CD8-positive, alpha-beta memory T cell (primary cell): ENCODE measurements around the gene TOMM40L. TPM values are rescaled to one million over a fixed set of nuclear protein-coding genes. Genes with fewer than 3 reads are reported as not detected.

Experiments used
- CTCF ChIA-PET: fragments of 350-600 bp; sonication (Branson Sonifier 250); formaldehyde crosslinking; loops from one replicate; lab custom pipeline; 2021; ENCODE audit warnings: antibody characterized with exemption; lab: Charles Lee
- POLR2A ChIA-PET: fragments of 350-600 bp; sonication (Branson Sonifier 250); formaldehyde crosslinking; loops from one replicate; lab custom pipeline; 2021; ENCODE audit warnings: antibody characterized with exemption; lab: Charles Lee
- DNase-seq, 5 donors: peaks; one replicate each; pipeline versions ENCODE4 v3.0.0 to v3.0.0-alpha.2; 2020 to 2022; ENCODE audit warnings: mixed read lengths in 1 of 5
- H3K27ac ChIP-seq: one replicate; pipeline ENCODE4 v1.7.0; 2013; ENCODE audit warnings: low read depth, mild to moderate bottlenecking, low read length, moderate library complexity
- H3K27me3 ChIP-seq: 2 replicates; pipeline ENCODE4 v1.7.0; 2013; ENCODE audit warnings: low read length, mild to moderate bottlenecking; ENCODE audit not compliant: insufficient read depth, poor library complexity, severe bottlenecking
- H3K36me3 ChIP-seq: 2 replicates; pipeline ENCODE4 v1.7.0; 2013; ENCODE audit warnings: mild to moderate bottlenecking, low read length, moderate library complexity; ENCODE audit not compliant: insufficient read depth
- H3K4me1 ChIP-seq: 2 replicates; pipeline ENCODE4 v1.7.0; 2013; ENCODE audit warnings: mild to moderate bottlenecking, low read length, moderate library complexity; ENCODE audit not compliant: insufficient read depth
- H3K4me3 ChIP-seq: 2 replicates; pipeline ENCODE4 v1.7.0; 2013; ENCODE audit warnings: mild to moderate bottlenecking, low read length
- H3K9me3 ChIP-seq: 2 replicates; pipeline ENCODE4 v1.7.0; 2013; ENCODE audit warnings: mild to moderate bottlenecking, low read length
- H3K27ac Mint-ChIP-seq, 8 donors: one replicate each; pipeline ENCODE4 v1.8.0; 2020 to 2021; ENCODE audit warnings: mixed read lengths in 8 of 8, mild to moderate bottlenecking in 6 of 8, inconsistent platforms in 3 of 8, moderate library complexity in 3 of 8
- H3K27me3 Mint-ChIP-seq, 2 donors: one replicate each; pipeline ENCODE4 v1.8.0; 2020 to 2021; ENCODE audit warnings: mixed read lengths in 2 of 2, mild to moderate bottlenecking in 1 of 2, moderate library complexity in 1 of 2
- H3K36me3 Mint-ChIP-seq, 3 donors: one replicate each; pipeline ENCODE4 v1.8.0; 2020 to 2021; ENCODE audit warnings: mixed read lengths in 3 of 3, inconsistent platforms in 1 of 3, mild to moderate bottlenecking in 1 of 3
- H3K4me1 Mint-ChIP-seq, 3 donors: one replicate each; pipeline ENCODE4 v1.8.0; 2020 to 2021; ENCODE audit warnings: mixed read lengths in 3 of 3, inconsistent platforms in 1 of 3, mild to moderate bottlenecking in 1 of 3
- H3K4me3 Mint-ChIP-seq, 7 donors: one replicate each; pipeline ENCODE4 v1.8.0; 2020 to 2021; ENCODE audit warnings: mixed read lengths in 7 of 7, mild to moderate bottlenecking in 6 of 7, moderate library complexity in 4 of 7, inconsistent platforms in 2 of 7
- H3K9me3 Mint-ChIP-seq, 5 donors: one replicate each; pipeline ENCODE4 v1.8.0; 2020 to 2022; ENCODE audit warnings: mixed read lengths in 5 of 5, mild to moderate bottlenecking in 3 of 5, moderate library complexity in 2 of 5, inconsistent platforms in 1 of 5
- polyA plus RNA-seq: library from polyadenylated mRNA; unstranded; fragments of 300-500 nt; fragmentation: Illumina TruSeq; gene quantifications from one replicate; pipeline ENCODE4 v1.2.3, GENCODE V29; 2021
- total RNA-seq, 2 experiments: library from RNA; stranded (reverse); gene quantifications; one replicate each; pipeline ENCODE4 v1.2.3, GENCODE V29; 2021

Gene TOMM40L
- total and polyA plus RNA-seq, 3 experiments from 2014 or later: 6.9 to 26.1 (median 24.7) TPM

DNA sequence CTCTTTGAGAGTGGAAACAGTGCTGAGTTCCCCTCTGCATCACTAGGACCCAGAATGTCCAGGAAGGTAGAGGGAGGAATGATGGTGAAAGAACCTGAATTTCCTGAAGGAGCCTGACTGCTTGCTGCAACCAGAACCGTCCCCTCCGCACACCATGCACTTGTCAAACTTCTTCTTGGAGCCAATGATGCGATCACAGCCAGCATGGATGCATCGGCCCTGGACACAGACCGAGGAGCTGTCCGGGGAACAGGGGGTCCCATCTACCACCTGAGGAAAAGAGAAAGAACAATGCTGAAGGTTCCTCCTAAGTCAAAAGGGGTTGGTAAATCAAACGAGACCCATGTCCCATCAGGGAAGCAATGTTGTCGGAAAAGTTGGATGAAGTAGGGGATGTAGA lies 33.9 kb upstream of the TOMM40L start:
- peaks cover 46 to 69% (median 53%) of the 10 kb centered on the region in 3 donors for H3K4me1 Mint-ChIP-seq
- ChIA-PET POLR2A (interaction anchor here (0.6 to 2.3 kb wide), 4 partner anchors 10 to 39 kb away, joined by 3 to 11 read pairs (median 6); partner anchors contain the start of gene NDUFS2), CTCF (interaction anchor here (1.0 to 5.0 kb wide), 17 partner anchors 10 to 208 kb away, joined by 3 to 71 read pairs (median 9); partner anchors contain the start of genes APOA2, B4GALT3, DEDD and FCER1G)
- no peak overlapping the region for H3K27ac ChIP-seq
- H3K27me3 Mint-ChIP-seq: peaks cover 0 to 3% of the 10 kb centered on the region in 2 donors
- no peak for DNase-seq
- no peak overlapping the region for H3K4me3 Mint-ChIP-seq
- peaks cover 0 to 2% (median 0%) of the 10 kb centered on the region in 3 donors for H3K36me3 Mint-ChIP-seq
- H3K27ac Mint-ChIP-seq: peak overlapping the region in 3 of 8 donors; percentile 54 to 76 (median 66)
- H3K4me1 ChIP-seq: peaks cover 56% of the 10 kb centered on the region
- no peaks in the 10 kb centered on the region for H3K9me3 ChIP-seq
- no peaks in the 10 kb centered on the region for H3K9me3 Mint-ChIP-seq
- no peaks in the 10 kb centered on the region for H3K36me3 ChIP-seq
- no peak overlapping the region for H3K4me3 ChIP-seq
- H3K27me3 ChIP-seq: no peaks in the 10 kb centered on the region

DNA sequence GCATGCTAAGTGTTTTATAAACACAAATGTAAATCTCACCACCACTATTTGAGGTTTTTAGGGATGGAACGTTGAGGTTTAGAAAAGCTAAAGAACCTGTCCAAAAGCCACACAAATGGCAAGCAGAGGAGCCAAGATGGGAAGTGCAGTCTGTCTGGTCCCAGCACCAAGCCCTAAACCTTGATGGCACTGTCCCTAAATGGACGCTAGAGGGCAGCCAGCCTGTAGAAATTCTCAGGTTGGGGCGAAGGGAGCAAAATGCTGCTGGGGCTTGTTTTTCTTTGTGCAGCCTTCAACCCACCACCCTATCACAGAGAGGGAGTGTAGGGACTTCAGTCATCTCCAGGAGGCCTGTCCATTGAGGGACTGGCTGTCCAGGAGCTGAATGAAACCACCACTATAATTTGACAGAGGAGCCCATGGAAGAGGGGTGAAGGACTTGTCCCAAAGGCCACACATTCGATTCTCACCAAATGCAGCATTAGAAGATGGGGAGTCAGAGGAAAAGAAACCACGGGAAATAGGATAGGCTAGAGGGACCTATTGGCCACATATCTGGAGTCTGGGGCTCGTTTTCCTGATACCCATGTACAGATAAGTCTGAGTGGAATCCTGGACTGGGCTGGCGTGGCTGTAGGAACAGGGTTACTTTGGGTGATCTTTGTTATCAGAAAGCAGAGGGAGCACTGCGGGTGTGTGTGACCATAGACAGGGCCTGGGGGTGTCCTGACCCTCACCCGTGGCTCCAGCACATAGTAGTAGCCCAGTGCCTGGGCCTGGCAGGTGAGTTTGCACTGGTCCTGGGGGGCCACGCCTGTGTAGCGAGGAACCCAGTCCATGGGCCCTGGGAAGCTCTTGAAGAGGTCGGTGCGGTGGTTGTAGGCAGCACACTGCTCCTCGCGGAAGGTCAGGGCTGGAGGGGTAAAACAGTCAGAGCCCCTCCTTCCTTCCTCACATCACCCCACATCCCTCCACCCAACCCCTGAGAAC lies 33.1 kb upstream of the TOMM40L start:
- H3K27ac ChIP-seq: no peak overlapping the region
- Mint-ChIP-seq H3K4me3 (peak overlapping the region in 5 of 7 donors; percentile 13 to 86 (median 61)), H3K27me3 (peaks cover 0 to 3% of the 10 kb centered on the region in 2 donors), H3K4me1 (peaks cover 40 to 61% (median 45%) of the 10 kb centered on the region in 3 donors), H3K9me3 (no peaks in the 10 kb centered on the region), H3K27ac (peak overlapping the region; percentile 67 to 99 (median 90)), H3K36me3 (peaks cover 0 to 2% (median 0%) of the 10 kb centered on the region in 3 donors)
- peak; percentile 43 to 76 (median 63) for DNase-seq
- POLR2A ChIA-PET: interaction anchor here (2.0 to 2.3 kb wide), 2 partner anchors 9 to 10 kb away, joined by 7 to 11 read pairs; partner anchors contain the start of gene NDUFS2
- H3K27me3 ChIP-seq: no peaks in the 10 kb centered on the region
- H3K4me1 ChIP-seq: peaks cover 48% of the 10 kb centered on the region
- H3K36me3 ChIP-seq: no peaks in the 10 kb centered on the region
- H3K4me3 ChIP-seq: no peak overlapping the region
- CTCF ChIA-PET: interaction anchor here (0.6 to 5.0 kb wide), 17 partner anchors 10 to 182 kb away, joined by 3 to 71 read pairs (median 7); partner anchors contain the start of genes APOA2, B4GALT3, DEDD and FCER1G
- no peaks in the 10 kb centered on the region for H3K9me3 ChIP-seq

DNA sequence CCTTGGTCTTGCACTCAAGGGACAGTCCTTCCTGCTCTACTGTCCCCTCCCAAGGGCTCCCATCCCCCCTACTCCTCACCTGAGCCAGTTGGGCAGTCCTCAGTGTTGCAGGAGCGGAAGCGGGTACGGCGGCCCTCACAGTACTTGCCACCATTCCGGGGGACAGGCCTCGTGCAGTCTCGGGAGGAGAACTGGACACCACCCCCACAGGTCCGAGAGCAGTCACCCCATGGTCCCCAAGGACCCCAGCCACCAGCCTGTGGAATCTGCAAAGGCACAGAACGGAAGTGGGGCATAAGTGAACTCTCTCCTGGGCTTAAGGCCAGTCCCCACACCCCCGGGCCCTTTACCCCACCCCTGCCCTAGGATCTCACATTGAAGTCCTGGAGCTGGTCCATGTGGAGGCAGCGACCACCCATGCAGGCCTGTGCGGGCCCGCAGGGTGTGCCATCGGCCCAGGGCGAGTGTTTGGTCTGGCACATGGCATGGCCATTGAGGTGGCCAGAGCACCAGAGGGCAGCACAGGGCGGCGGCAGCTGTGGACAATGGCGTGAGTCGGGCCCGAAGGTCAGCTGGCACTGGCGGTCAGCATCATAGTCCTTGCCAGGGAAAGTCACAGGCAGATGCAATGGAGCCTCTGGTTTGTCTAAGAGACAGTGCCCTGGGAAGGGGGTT lies 32.2 kb upstream of the TOMM40L start:
- Histone ChIP-seq H3K9me3 (no peaks in the 10 kb centered on the region), H3K27me3 (no peaks in the 10 kb centered on the region), H3K27ac (no peak overlapping the region), H3K4me1 (peaks cover 40% of the 10 kb centered on the region), H3K36me3 (no peaks in the 10 kb centered on the region), H3K4me3 (no peak overlapping the region)
- Mint-ChIP-seq H3K9me3 (no peaks in the 10 kb centered on the region), H3K27ac (peak overlapping the region in 3 of 8 donors; percentile 58 to 80 (median 75)), H3K27me3 (peaks cover 0 to 2% of the 10 kb centered on the region in 2 donors), H3K4me1 (peaks cover 36 to 54% (median 39%) of the 10 kb centered on the region in 3 donors), H3K4me3 (no peak overlapping the region), H3K36me3 (peaks cover 0 to 2% (median 0%) of the 10 kb centered on the region in 3 donors)
- DNase-seq: no peak
- POLR2A ChIA-PET: interaction anchor here (1.0 kb wide), 1 partner anchor 28 kb away, joined by 3 read pairs; the partner anchor contains the start of gene PPOX
- CTCF ChIA-PET: interaction anchor here (1.0 to 5.0 kb wide), 12 partner anchors 9 to 61 kb away, joined by 3 to 71 read pairs (median 10); partner anchors contain the start of genes APOA2, B4GALT3, DEDD and FCER1G

DNA sequence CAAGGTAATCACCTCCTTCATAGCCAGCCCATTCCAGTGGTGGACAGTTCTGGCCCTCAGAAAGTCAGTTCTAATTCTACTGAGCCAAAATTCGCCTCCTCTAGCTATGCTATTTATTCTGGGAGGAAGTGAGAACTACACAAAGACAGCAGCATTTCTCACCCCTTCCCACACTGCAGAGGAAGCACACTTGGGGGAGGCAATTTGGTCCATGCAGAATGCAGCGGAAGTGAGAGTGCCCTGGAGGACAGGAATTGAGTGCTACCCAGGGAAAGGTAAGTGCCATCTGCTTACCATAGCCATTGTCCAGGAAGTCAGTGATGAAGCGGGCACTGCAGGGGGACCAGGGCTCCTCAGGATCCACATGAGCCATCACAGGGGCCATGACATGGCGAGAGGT lies 30.7 kb upstream of the TOMM40L start:
- POLR2A ChIA-PET: no interaction called here
- peaks cover 32 to 54% (median 38%) of the 10 kb centered on the region in 3 donors for H3K4me1 Mint-ChIP-seq
- Histone ChIP-seq H3K27ac (no peak overlapping the region), H3K4me1 (peaks cover 40% of the 10 kb centered on the region), H3K9me3 (no peaks in the 10 kb centered on the region), H3K36me3 (no peaks in the 10 kb centered on the region), H3K27me3 (no peaks in the 10 kb centered on the region), H3K4me3 (no peak overlapping the region)
- peak overlapping the region; percentile 12 to 67 (median 38) for H3K4me3 Mint-ChIP-seq
- DNase-seq: no peak
- peak overlapping the region; percentile 38 to 94 (median 82) for H3K27ac Mint-ChIP-seq
- peaks cover 0 to 2% (median 0%) of the 10 kb centered on the region in 3 donors for H3K36me3 Mint-ChIP-seq
- CTCF ChIA-PET: interaction anchor here (1.0 to 4.4 kb wide), 5 partner anchors 13 to 30 kb away, joined by 3 to 71 read pairs (median 7); partner anchors contain the start of genes PPOX and TOMM40L
- H3K9me3 Mint-ChIP-seq: no peaks in the 10 kb centered on the region
- H3K27me3 Mint-ChIP-seq: peaks cover 0 to 2% of the 10 kb centered on the region in 2 donors

DNA sequence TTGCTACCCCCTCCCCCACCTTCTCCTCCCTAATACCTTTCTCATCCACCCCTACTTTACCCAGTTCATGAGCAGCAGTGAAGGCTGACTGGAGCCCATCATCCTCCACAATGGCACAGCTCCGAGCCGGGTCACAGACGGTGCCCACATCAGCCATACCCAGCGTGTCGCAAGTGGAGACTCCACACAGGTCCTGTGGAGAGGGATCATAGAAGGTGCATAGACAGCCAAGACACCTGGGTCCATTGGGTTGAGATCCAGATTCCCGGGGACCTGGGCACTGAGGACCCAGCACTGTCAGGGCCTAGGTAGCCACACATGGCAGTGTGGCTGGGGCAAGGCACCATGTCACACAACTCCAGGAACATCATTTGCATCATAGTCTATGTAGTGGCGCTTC lies 29.7 kb upstream of the TOMM40L start:
- Mint-ChIP-seq H3K9me3 (no peaks in the 10 kb centered on the region), H3K4me3 (no peak overlapping the region), H3K27ac (peak overlapping the region in 3 of 8 donors; percentile 38 to 83 (median 66)), H3K27me3 (peaks cover 0 to 2% of the 10 kb centered on the region in 2 donors), H3K4me1 (peaks cover 42 to 60% (median 48%) of the 10 kb centered on the region in 3 donors), H3K36me3 (peaks cover 0 to 2% (median 0%) of the 10 kb centered on the region in 3 donors)
- H3K4me1 ChIP-seq: peaks cover 49% of the 10 kb centered on the region
- H3K27ac ChIP-seq: no peak overlapping the region
- ChIA-PET POLR2A (no interaction called here), CTCF (interaction anchor here (1.2 to 2.2 kb wide), 2 partner anchors 29 to 30 kb away, joined by 4 to 7 read pairs; partner anchors contain the start of genes PPOX and TOMM40L)
- H3K36me3 ChIP-seq: no peaks in the 10 kb centered on the region
- no peaks in the 10 kb centered on the region for H3K27me3 ChIP-seq
- no peak for DNase-seq
- no peaks in the 10 kb centered on the region for H3K9me3 ChIP-seq
- H3K4me3 ChIP-seq: no peak overlapping the region

DNA sequence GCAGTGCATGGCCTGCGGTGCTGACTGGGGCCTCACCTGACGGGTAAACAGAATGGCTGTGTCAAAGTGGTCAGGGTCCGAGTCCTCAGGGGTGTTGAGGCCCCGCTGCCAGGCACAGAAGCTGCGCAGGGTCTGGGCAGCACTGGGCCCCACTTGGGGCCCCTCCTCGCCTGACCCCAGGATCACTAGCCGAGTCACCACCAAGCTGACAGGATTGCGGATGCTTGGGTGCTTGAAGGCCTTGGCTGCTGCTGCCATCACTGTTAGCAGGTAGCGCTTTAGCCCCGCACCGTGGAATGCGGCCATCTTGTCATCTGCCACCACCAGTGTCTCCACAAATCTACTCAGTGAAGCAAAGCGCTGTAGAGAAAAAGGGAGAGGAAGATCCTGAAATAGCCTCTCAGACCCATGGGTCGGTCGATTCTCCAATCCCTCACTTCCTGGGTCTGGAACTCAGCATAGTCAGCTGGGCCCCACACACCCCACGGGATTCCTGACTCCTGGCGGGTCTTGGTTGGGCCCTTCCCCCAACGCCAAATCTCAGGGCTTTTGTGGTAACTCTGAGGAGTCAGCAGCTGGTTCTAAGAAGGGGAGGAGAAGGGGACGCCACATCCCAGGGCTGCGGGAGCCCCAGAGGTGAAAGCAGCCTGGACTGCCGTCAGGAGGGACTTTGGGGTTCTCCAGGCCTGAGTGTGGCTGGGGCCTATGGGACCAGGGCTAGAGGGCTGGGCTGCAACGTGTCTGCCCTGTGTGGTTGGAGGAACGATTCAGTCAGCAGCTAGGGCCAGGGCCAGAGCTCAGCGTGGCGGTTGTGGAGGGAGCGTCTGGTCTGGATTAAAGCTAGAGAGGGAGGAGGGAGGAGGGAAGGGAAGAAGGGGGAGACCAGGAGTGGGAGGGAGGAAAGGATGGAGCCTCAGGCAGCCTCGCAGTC lies 29.1 kb upstream of the TOMM40L start:
- H3K27ac Mint-ChIP-seq: peak overlapping the region in 1 of 8 donors; percentile 6
- H3K36me3 ChIP-seq: no peaks in the 10 kb centered on the region
- H3K4me3 ChIP-seq: no peak overlapping the region
- peaks cover 48 to 64% (median 55%) of the 10 kb centered on the region in 3 donors for H3K4me1 Mint-ChIP-seq
- peaks cover 55% of the 10 kb centered on the region for H3K4me1 ChIP-seq
- no peaks in the 10 kb centered on the region for H3K9me3 Mint-ChIP-seq
- ChIA-PET CTCF (interaction anchor here (1.2 to 2.2 kb wide), 3 partner anchors 28 to 56 kb away, joined by 3 to 7 read pairs (median 4); partner anchors contain the start of genes PPOX and TOMM40L), POLR2A (interaction anchor here (0.6 kb wide), 1 partner anchor 9 kb away, joined by 4 read pairs; no protein-coding TSS in a partner anchor)
- H3K9me3 ChIP-seq: no peaks in the 10 kb centered on the region
- peaks cover 0 to 2% (median 0%) of the 10 kb centered on the region in 3 donors for H3K36me3 Mint-ChIP-seq
- no peak for DNase-seq
- peak overlapping the region in 1 of 7 donors; percentile 10 for H3K4me3 Mint-ChIP-seq
- H3K27me3 ChIP-seq: no peaks in the 10 kb centered on the region
- peaks cover 0 to 2% of the 10 kb centered on the region in 2 donors for H3K27me3 Mint-ChIP-seq
- no peak overlapping the region for H3K27ac ChIP-seq
